Measurements from ENCODE around the gene RTEL1.
A peak's percentile ranks its signal among the peaks of the same experiment; 100 is the strongest.

The RTEL1 gene

DNA sequence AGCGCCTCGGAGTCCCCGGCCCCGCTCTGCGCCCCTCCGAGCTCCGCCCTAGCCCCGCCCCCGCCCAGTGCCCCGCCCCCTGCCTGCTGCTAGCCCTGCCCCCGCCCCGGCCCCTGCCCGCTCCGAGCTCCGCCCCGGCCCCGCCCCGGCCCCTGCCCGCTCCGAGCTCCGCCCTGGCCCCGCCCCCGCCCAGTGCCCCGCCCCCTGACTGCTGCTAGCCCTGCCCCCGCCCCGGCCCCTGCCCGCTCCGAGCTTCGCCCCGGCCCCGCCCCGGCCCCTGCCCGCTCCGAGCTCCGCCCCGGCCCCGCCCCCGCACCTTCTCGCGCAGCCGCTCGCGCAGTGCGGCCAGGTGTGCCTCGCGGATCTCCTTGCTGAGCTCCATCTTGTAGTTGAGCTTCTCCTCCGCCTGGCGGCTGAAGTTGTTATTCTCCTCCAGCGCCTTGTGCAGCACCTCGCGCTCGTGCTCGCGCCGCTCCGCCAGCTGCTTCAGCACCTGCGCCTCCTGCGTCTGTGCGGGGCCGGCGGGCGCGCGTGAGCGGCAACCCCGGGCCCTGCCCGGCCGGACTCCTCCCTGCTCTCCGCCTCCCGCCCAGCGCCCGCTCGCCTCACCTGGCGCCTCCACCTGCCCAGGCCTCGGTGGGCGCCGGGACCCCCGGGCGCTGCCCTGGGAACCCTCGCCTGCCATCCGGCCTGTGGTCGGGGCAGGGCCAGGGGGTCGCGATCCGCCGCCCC is 16.2 kb upstream of the RTEL1 start:
- Histone ChIP-seq H2AFZ (ENCODE audit: insufficient read depth, low read length, poor library complexity) (peak overlapping the region; percentile 66), H2BK5ac (ENCODE audit: low read depth, low read length, poor library complexity) (no peak overlapping the region), H3K27me3 (ENCODE audit: insufficient read depth, low read length) (no peaks in the 10 kb centered on the region), H3K4me1 (ENCODE audit: control insufficient read depth in 1 of 2, insufficient read depth in 2 of 2, low read length in 2 of 2) (peaks cover 5 to 16% of the 10 kb centered on the region in 2 experiments), H3K23ac (ENCODE audit: low read length) (no peak overlapping the region), H3K36me3 (ENCODE audit: control insufficient read depth in 1 of 2, insufficient read depth in 2 of 2, low read length in 2 of 2) (no peaks in the 10 kb centered on the region), H3K79me1 (ENCODE audit: low read length) (peaks cover 4% of the 10 kb centered on the region), H3K9ac (ENCODE audit: low read length) (no peak overlapping the region), H3K79me2 (ENCODE audit: control insufficient read depth, insufficient read depth, low read length, poor library complexity) (no peaks in the 10 kb centered on the region), H3K4ac (ENCODE audit: low read depth, low read length) (no peak overlapping the region), H3K18ac (ENCODE audit: low read length) (no peak overlapping the region), H4K12ac (ENCODE audit: low read depth, low read length) (no peak overlapping the region), H2BK12ac (ENCODE audit: low read length) (no peak overlapping the region), H3K4me2 (ENCODE audit: low read length) (peak overlapping the region; percentile 90), H2BK120ac (ENCODE audit: insufficient read depth, low read length, poor library complexity) (no peak overlapping the region), H3K4me3 (ENCODE audit: low read depth, low read length) (peak overlapping the region; percentile 18), H4K8ac (ENCODE audit: low read depth, low read length) (peak overlapping the region; percentile 14), H3K14ac (ENCODE audit: low read length) (peak overlapping the region; percentile 35), H2AK5ac (ENCODE audit: low read length) (no peak overlapping the region), H3K9me3 (ENCODE audit: insufficient read depth, low read depth, low read length) (peaks cover 2% of the 10 kb centered on the region), H4K91ac (ENCODE audit: low read depth, low read length) (peak overlapping the region; percentile 34), H3K27ac (ENCODE audit: low read depth, low read length) (no peak overlapping the region)
- DNase-seq = peak; percentile 94
- WGBS (ENCODE audit: extremely low coverage, insufficient coverage, insufficient read length) = no CpG with 5 or more reads among the region's 86 CpGs

DNA sequence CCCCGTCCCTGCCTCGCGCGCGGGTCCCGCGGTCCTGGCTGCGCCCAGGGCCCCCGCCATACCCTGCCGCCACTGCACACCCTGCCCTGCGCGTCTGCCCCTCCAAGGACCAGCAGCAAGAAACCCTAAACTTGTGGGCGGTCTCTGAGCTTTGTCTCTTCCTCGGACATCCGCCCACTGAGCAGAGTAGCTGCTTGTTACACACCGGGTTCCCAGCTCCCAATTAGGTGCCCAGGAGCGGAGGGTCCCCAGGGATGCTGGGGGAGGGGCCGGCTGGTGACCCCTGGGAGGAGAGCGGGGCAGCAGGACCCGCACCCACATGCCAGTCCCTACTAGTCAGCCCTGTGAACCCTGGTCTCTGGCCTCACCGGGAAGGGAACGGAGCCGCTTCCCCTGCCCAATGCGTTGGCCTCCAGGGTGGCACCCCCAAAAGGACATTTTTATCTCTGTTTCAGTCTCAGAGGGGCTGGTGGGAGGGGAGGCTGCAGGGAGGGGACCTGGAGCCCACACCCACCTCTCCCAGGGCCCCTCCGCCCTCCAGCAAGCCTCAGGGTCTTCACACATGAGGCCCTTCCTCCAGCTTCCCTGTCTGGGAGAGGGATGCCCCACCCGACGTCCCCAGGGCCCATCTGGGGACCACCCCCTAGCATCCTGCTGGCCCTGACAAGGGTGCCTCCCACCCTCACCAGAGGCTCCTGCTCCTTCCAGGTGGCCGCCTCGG is 15.4 kb upstream of the RTEL1 start:
- DNase-seq = peak in 1 of 2 donors; percentile 23
- no CpG with 5 or more reads among the region's 29 CpGs for WGBS (ENCODE audit: extremely low coverage, insufficient coverage, insufficient read length)
- no peak overlapping the region for H2BK12ac ChIP-seq (ENCODE audit: low read length)

GRCh38 chr20:63643499-63643898 is 14.6 kb upstream of the RTEL1 start:
- H3K36me3 ChIP-seq (ENCODE audit: control insufficient read depth in 1 of 2, insufficient read depth in 2 of 2, low read length in 2 of 2) = no peaks in the 10 kb centered on the region
- H3K23ac ChIP-seq (ENCODE audit: low read length) = no peak overlapping the region
- no peak overlapping the region for H2AK5ac ChIP-seq (ENCODE audit: low read length)
- no peaks in the 10 kb centered on the region for H3K27me3 ChIP-seq (ENCODE audit: insufficient read depth, low read length)
- no peak overlapping the region for H2BK5ac ChIP-seq (ENCODE audit: low read depth, low read length, poor library complexity)
- no peak overlapping the region for H2AFZ ChIP-seq (ENCODE audit: insufficient read depth, low read length, poor library complexity)
- H3K27ac ChIP-seq (ENCODE audit: low read depth, low read length) = no peak overlapping the region
- H4K91ac ChIP-seq (ENCODE audit: low read depth, low read length) = no peak overlapping the region
- no peaks in the 10 kb centered on the region for H3K9me3 ChIP-seq (ENCODE audit: insufficient read depth, low read depth, low read length)
- H2BK120ac ChIP-seq (ENCODE audit: insufficient read depth, low read length, poor library complexity) = no peak overlapping the region
- no peak for DNase-seq
- H3K9ac ChIP-seq (ENCODE audit: low read length) = no peak overlapping the region
- H3K4me3 ChIP-seq (ENCODE audit: low read depth, low read length) = no peak overlapping the region
- H3K4me2 ChIP-seq (ENCODE audit: low read length) = no peak overlapping the region
- no peaks in the 10 kb centered on the region for H3K79me2 ChIP-seq (ENCODE audit: control insufficient read depth, insufficient read depth, low read length, poor library complexity)
- no peak overlapping the region for H2BK12ac ChIP-seq (ENCODE audit: low read length)
- no peak overlapping the region for H3K4ac ChIP-seq (ENCODE audit: low read depth, low read length)
- WGBS (ENCODE audit: extremely low coverage, insufficient coverage, insufficient read length) = no CpG with 5 or more reads among the region's 10 CpGs
- no peak overlapping the region for H3K14ac ChIP-seq (ENCODE audit: low read length)
- H3K4me1 ChIP-seq (ENCODE audit: control insufficient read depth in 1 of 2, insufficient read depth in 2 of 2, low read length in 2 of 2) = peaks cover 5 to 16% of the 10 kb centered on the region in 2 experiments
- no peak overlapping the region for H4K8ac ChIP-seq (ENCODE audit: low read depth, low read length)
- no peak overlapping the region for H4K12ac ChIP-seq (ENCODE audit: low read depth, low read length)
- no peak overlapping the region for H3K18ac ChIP-seq (ENCODE audit: low read length)
- H3K79me1 ChIP-seq (ENCODE audit: low read length) = peaks cover 4% of the 10 kb centered on the region

More for the DNA sequence above, 15.4 kb upstream of the RTEL1 start:
- H3K23ac ChIP-seq (ENCODE audit: low read length) = no peak overlapping the region
- peak overlapping the region; percentile 14 for H4K8ac ChIP-seq (ENCODE audit: low read depth, low read length)
- H3K4ac ChIP-seq (ENCODE audit: low read depth, low read length) = no peak overlapping the region
- H3K79me2 ChIP-seq (ENCODE audit: control insufficient read depth, insufficient read depth, low read length, poor library complexity) = no peaks in the 10 kb centered on the region
- no peak overlapping the region for H4K12ac ChIP-seq (ENCODE audit: low read depth, low read length)
- no peak overlapping the region for H2BK120ac ChIP-seq (ENCODE audit: insufficient read depth, low read length, poor library complexity)
- no peak overlapping the region for H3K18ac ChIP-seq (ENCODE audit: low read length)
- peak overlapping the region; percentile 66 for H2AFZ ChIP-seq (ENCODE audit: insufficient read depth, low read length, poor library complexity)
- H3K36me3 ChIP-seq (ENCODE audit: control insufficient read depth in 1 of 2, insufficient read depth in 2 of 2, low read length in 2 of 2) = no peaks in the 10 kb centered on the region
- no peak overlapping the region for H2AK5ac ChIP-seq (ENCODE audit: low read length)
- peaks cover 4% of the 10 kb centered on the region for H3K79me1 ChIP-seq (ENCODE audit: low read length)
- H3K9me3 ChIP-seq (ENCODE audit: insufficient read depth, low read depth, low read length) = peaks cover 2% of the 10 kb centered on the region
- H3K9ac ChIP-seq (ENCODE audit: low read length) = no peak overlapping the region
- no peaks in the 10 kb centered on the region for H3K27me3 ChIP-seq (ENCODE audit: insufficient read depth, low read length)
- peak overlapping the region; percentile 18 for H3K4me3 ChIP-seq (ENCODE audit: low read depth, low read length)
- peak overlapping the region; percentile 35 for H3K14ac ChIP-seq (ENCODE audit: low read length)
- H3K4me2 ChIP-seq (ENCODE audit: low read length) = peak overlapping the region; percentile 90
- H2BK5ac ChIP-seq (ENCODE audit: low read depth, low read length, poor library complexity) = no peak overlapping the region
- peak overlapping the region; percentile 7 for H4K91ac ChIP-seq (ENCODE audit: low read depth, low read length)
- H3K4me1 ChIP-seq (ENCODE audit: control insufficient read depth in 1 of 2, insufficient read depth in 2 of 2, low read length in 2 of 2) = peaks cover 5 to 16% of the 10 kb centered on the region in 2 experiments
- no peak overlapping the region for H3K27ac ChIP-seq (ENCODE audit: low read depth, low read length)

DNA sequence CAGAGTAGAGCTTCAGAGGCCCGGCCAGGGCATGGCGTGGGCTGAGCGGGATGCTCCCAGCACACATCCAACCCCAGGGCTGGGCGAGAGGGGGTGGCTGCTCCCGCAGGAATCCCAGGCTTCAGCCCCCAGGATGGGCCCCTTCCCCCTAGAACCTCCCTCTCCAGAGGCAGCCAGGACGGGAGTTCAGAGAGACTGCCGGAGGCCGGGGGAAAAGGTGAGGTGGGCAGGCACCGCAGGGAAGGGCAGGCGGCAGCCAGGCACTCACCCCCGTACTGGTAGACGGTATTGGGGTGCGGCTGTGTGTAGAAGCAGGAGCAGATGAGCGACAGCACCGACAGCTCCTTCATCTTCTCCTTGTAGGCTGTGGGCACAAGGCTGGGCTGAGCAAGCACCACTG is 14.2 kb upstream of the RTEL1 start:
- no peak overlapping the region for H2BK5ac ChIP-seq (ENCODE audit: low read depth, low read length, poor library complexity)

More for the DNA sequence above, 14.2 kb upstream of the RTEL1 start:
- no peak overlapping the region for H3K14ac ChIP-seq (ENCODE audit: low read length)
- peaks cover 4% of the 10 kb centered on the region for H3K79me1 ChIP-seq (ENCODE audit: low read length)
- H3K18ac ChIP-seq (ENCODE audit: low read length) = no peak overlapping the region
- no peak overlapping the region for H3K4ac ChIP-seq (ENCODE audit: low read depth, low read length)
- no peak overlapping the region for H3K23ac ChIP-seq (ENCODE audit: low read length)
- H2BK12ac ChIP-seq (ENCODE audit: low read length) = no peak overlapping the region
- H2AK5ac ChIP-seq (ENCODE audit: low read length) = no peak overlapping the region
- no peak overlapping the region for H4K12ac ChIP-seq (ENCODE audit: low read depth, low read length)
- H3K4me1 ChIP-seq (ENCODE audit: control insufficient read depth in 1 of 2, insufficient read depth in 2 of 2, low read length in 2 of 2) = peaks cover 5 to 16% of the 10 kb centered on the region in 2 experiments
- H3K9me3 ChIP-seq (ENCODE audit: insufficient read depth, low read depth, low read length) = no peaks in the 10 kb centered on the region
- H3K9ac ChIP-seq (ENCODE audit: low read length) = no peak overlapping the region
- no CpG with 5 or more reads among the region's 15 CpGs for WGBS (ENCODE audit: extremely low coverage, insufficient coverage, insufficient read length)
- H2BK120ac ChIP-seq (ENCODE audit: insufficient read depth, low read length, poor library complexity) = no peak overlapping the region
- no peaks in the 10 kb centered on the region for H3K36me3 ChIP-seq (ENCODE audit: control insufficient read depth in 1 of 2, insufficient read depth in 2 of 2, low read length in 2 of 2)
- H3K79me2 ChIP-seq (ENCODE audit: control insufficient read depth, insufficient read depth, low read length, poor library complexity) = no peaks in the 10 kb centered on the region
- H4K8ac ChIP-seq (ENCODE audit: low read depth, low read length) = no peak overlapping the region
- no peak overlapping the region for H3K4me3 ChIP-seq (ENCODE audit: low read depth, low read length)
- H3K27ac ChIP-seq (ENCODE audit: low read depth, low read length) = no peak overlapping the region
- H3K27me3 ChIP-seq (ENCODE audit: insufficient read depth, low read length) = no peaks in the 10 kb centered on the region
- DNase-seq = no peak
- no peak overlapping the region for H4K91ac ChIP-seq (ENCODE audit: low read depth, low read length)
- no peak overlapping the region for H3K4me2 ChIP-seq (ENCODE audit: low read length)
- H2AFZ ChIP-seq (ENCODE audit: insufficient read depth, low read length, poor library complexity) = no peak overlapping the region

All from trophoblast cell (in vitro differentiated cells and primary cell).